Skin epidermis (tissue), 12 donors: ENCODE results near the gene YEATS2.
A peak's percentile ranks its signal among the peaks of the same experiment; 100 is the strongest.
"Not testable (repeated sequence)": the region's sequence is repeated elsewhere in the genome, so short reads cannot be mapped to it uniquely, and the experiment has no call there.

Source experiments
- H3K27ac ChIP-seq, 21 experiments: fragments of 200-600 bp; sonication (generic) in 11 of 21; one replicate each; pipeline ENCODE4 v1.5.0; 2020; ENCODE audit warnings: mild to moderate bottlenecking in 3 of 21, inconsistent platforms in 2 of 21, moderate library complexity in 2 of 21
- H3K4me3 ChIP-seq, 7 experiments: fragments of 200-600 bp; sonication (generic) in 2 of 7; one replicate each; pipeline ENCODE4 v1.5.0; 2020; ENCODE audit warnings: inconsistent platforms in 2 of 7, mild to moderate bottlenecking in 2 of 7, moderate library complexity in 1 of 7

Gene YEATS2

DNA sequence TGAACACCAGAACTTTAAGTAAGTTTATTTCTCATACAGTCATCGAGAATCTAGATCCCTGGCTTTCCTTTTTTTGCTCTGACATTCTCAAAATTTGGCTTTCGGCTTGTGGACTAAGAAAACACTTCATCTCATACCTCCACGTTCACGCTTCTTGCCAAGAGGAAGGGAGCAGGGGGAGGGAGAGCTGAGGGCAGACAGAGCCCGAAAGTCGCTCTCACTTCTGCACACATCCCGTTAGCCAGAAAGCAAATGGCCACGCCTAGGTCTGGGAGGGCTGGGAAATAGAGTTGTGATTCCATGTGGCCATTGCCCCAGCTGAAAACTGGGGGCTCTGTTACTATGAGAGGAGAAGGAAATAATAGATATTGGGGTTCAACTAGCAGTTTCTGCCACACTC, 70.5 kb downstream of the YEATS2 start:
- no peak overlapping the region for H3K27ac ChIP-seq

GRCh38 chr3:183769453-183769852, 71.9 kb downstream of the YEATS2 start:
- Histone ChIP-seq H3K27ac (no peak overlapping the region), H3K4me3 (no peak overlapping the region)

More for the DNA sequence above, 70.5 kb downstream of the YEATS2 start:
- no peak overlapping the region for H3K4me3 ChIP-seq

- Histone ChIP-seq H3K4me3 (no peak overlapping the region), H3K27ac (no peak overlapping the region)
Observed at GRCh38 chr3:183774631-183775030, 77.0 kb downstream of the YEATS2 start.

- Histone ChIP-seq H3K27ac (no peak overlapping the region), H3K4me3 (no peak overlapping the region)
Observed at GRCh38 chr3:183775781-183776180, 78.2 kb downstream of the YEATS2 start.

GRCh38 chr3:183776451-183776850, 78.9 kb downstream of the YEATS2 start:
- H3K4me3 ChIP-seq, H3K27ac ChIP-seq: not testable (repeated sequence)

GRCh38 chr3:183777016-183777618, 79.5 kb downstream of the YEATS2 start:
- Histone ChIP-seq H3K4me3 (no peak overlapping the region), H3K27ac (peak overlapping the region in 1 of 21 experiments; percentile 21)

DNA sequence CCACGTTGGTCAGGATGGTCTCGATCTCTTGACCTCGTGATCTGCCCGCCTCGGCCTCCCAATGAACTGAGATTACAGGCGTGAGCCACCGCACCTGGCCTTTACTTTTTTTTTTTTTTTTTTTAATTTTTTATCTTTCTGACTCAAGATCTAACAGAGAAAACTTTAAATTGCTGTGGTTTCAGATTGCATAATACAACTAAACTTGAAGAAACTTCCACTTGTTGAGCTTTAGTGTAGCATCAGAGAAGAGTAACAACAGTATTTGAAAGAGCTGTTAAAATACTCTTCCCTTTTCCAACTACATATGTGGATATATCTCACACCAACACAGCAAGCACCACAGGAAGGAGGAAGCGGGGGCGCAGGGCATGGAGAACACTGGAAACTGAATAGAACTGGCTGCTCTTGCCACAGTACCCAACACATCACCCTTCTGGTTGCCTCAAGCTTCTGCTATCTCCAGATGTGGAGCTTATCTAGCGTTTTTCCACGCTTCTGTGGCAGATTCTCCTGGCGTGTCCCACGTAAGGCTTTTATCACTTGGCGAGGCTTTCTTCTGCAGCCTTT, 82.4 kb downstream of the YEATS2 start:
- no peak overlapping the region for H3K4me3 ChIP-seq
- H3K27ac ChIP-seq = no peak overlapping the region

- Histone ChIP-seq H3K27ac (no peak overlapping the region), H3K4me3 (no peak overlapping the region)
Observed at GRCh38 chr3:183781246-183781645, 83.6 kb downstream of the YEATS2 start.

- H3K27ac ChIP-seq = peak overlapping the region in 1 of 21 experiments; percentile 14
Observed at GRCh38 chr3:183782576-183783276, 85.1 kb downstream of the YEATS2 start.

DNA sequence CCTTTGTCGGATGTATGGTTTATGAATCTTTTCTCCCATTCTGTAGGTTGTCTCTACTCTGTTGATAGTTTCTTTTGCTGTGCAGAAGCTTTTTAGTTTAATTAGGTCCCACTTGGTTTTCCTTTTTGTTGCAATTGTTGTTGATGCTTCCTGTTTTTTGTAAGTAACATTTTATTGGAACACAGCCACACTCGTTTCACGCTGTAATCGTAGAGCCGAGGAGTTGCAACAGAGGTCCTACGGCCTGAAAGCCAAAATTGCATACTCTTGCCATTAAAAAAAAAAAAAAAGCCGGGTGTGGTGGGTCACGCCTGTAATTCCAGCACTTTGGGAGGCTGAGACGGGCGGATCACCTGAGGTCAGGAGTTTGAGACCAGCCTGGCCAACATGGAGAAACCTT, 86.9 kb downstream of the YEATS2 start:
- H3K4me3 ChIP-seq, H3K27ac ChIP-seq: not testable (repeated sequence)

More at GRCh38 chr3:183782576-183783276, 85.1 kb downstream of the YEATS2 start:
- H3K4me3 ChIP-seq = no peak overlapping the region

DNA sequence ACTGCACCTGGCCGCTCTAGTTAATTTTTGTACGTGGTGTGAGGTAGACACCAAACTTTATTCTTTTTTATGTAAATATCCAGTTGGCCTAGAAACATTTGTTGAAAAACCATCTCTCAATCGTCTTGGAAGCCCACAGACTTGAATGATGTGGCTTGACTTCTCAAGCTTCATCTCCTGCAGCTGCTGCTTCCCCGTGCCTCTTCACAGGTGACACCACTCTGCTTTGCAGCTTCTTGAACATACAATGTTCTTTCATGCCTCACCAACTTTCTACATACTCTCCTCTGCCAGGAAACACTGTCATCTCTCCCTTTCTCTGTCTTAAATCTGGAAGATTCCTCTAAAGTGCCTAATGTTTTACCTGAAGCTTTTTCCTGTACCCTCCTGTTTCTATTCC, 92.2 kb downstream of the YEATS2 start:
- no peak overlapping the region for H3K27ac ChIP-seq
- H3K4me3 ChIP-seq = no peak overlapping the region

- H3K27ac ChIP-seq = no peak overlapping the region
Observed at GRCh38 chr3:183790700-183791099, 93.1 kb downstream of the YEATS2 start.

DNA sequence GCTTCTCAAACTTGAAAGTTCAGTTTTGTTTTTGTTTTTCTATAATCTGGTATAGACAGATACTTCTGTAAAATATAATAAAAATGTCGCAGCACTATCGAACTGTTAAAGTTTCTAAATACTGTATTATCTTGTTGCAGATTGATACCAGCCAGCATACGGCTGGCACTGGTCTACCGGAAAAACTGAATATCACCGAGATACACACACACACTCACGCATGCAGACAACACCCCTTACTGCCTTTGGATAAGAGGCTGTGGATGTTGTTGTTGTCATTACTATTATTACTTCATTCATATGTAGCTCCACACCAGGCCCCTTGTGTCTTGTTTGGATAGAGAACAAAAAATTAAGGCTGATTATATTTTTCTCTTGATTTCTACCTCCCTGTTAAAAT, 95.4 kb downstream of the YEATS2 start:
- Histone ChIP-seq H3K4me3 (no peak overlapping the region), H3K27ac (no peak overlapping the region)

More at GRCh38 chr3:183790700-183791099, 93.1 kb downstream of the YEATS2 start:
- H3K4me3 ChIP-seq = no peak overlapping the region

DNA sequence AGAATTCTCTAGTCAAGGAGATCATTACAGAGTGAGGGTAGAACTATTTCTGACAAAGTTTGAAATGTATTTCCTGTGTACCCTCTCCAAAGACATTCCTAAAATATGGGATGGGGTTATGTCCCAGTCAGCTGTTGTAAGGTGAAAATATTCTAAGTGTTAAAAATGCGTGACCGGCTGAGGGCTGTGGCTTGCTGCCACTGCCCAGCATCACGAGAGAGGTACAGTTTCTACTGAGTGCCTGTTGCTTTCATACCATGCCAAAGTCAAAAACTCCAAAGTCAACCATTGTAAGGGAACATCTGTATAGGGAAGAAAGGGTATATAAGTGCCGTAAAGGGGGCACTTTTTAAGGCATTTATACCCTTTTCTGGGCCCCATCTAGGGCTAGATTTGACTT, 96.9 kb downstream of the YEATS2 start:
- no peak overlapping the region for H3K4me3 ChIP-seq
- H3K27ac ChIP-seq = no peak overlapping the region

GRCh38 chr3:183796372-183796771, 98.8 kb downstream of the YEATS2 start:
- no peak overlapping the region for H3K27ac ChIP-seq

DNA sequence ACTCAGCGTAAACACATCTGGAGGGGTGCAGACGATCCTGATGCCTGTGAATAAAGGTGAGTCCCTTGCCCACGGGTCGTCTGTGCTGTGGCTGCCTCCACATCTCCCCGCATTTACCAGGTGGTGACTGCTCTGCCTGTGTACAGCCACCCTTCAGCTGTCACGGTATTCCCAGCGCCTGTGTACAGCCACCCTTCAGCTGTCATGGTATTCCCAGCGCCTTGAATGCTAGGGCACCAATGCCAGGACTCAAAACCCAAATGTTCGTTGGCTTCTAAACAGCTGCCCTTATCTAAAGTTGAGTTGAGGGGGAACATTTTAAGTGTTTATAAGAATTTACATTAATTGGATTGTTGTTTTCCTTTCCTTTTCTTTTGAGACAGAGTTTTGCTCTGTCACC, 100.4 kb downstream of the YEATS2 start:
- H3K27ac ChIP-seq = no peak overlapping the region
- no peak overlapping the region for H3K4me3 ChIP-seq

More at GRCh38 chr3:183796372-183796771, 98.8 kb downstream of the YEATS2 start:
- H3K4me3 ChIP-seq = no peak overlapping the region

DNA sequence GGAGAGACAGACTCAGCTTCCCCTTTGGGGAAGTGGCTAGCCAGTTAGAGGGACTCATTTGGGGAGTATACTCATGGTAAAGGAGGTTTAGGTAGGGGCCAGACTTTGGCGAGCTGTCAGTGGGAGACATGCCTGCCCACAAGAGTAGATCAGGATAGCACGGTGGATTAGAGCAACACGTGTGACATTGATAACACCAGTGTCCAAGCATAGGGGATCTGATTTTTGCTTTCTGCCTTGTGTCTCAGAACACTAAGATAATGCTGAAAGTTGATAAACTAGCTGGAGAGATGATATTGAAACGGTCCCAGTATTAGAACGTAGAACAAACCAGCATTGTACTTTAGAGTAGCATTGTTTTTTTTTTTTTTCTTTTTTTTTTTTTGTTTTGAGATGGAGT, 101.9 kb downstream of the YEATS2 start:
- Histone ChIP-seq H3K4me3 (no peak overlapping the region), H3K27ac (no peak overlapping the region)

GRCh38 chr3:183800243-183800863, 102.8 kb downstream of the YEATS2 start:
- no peak overlapping the region for H3K4me3 ChIP-seq
- H3K27ac ChIP-seq = no peak overlapping the region

DNA sequence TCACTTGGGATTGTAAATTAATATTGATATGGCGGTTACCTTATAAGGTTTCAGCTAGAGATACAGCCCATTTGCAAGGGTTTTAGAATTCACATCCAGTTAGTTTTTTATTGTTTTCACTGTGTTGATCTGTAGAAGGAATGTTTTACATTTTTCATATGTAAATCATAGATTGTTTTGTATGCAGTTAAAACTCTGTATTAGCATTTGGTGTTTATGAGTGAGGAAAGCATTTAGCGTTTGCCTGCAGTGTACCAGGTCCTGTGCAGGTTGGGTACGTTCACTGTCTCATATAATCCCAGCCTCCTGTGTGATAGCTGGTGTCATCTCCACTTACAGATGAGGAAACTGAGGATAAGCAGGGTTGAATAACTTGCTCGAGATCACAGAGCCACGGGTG, 104.0 kb downstream of the YEATS2 start:
- Histone ChIP-seq H3K4me3 (no peak overlapping the region), H3K27ac (no peak overlapping the region)

DNA sequence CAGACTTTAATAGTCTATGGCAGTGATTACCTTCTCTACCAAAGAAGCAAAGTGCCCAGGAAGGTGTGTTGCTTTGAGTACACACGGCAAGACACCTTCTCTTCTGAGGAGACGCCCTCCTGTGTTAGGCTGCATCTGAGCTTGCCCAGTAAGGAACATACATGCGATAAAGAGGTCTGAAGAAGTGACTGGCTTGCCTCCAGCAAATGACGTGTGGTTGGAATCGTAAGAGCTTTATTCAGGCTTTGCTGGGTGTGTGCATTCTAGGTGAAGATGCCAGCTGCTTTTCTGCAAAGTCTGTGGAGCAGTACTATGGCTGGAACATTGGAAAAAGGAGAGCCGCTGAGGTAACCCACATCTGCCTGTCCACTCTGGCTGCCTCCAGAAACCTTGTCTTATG, 105.4 kb downstream of the YEATS2 start:
- Histone ChIP-seq H3K4me3 (no peak overlapping the region), H3K27ac (no peak overlapping the region)

DNA sequence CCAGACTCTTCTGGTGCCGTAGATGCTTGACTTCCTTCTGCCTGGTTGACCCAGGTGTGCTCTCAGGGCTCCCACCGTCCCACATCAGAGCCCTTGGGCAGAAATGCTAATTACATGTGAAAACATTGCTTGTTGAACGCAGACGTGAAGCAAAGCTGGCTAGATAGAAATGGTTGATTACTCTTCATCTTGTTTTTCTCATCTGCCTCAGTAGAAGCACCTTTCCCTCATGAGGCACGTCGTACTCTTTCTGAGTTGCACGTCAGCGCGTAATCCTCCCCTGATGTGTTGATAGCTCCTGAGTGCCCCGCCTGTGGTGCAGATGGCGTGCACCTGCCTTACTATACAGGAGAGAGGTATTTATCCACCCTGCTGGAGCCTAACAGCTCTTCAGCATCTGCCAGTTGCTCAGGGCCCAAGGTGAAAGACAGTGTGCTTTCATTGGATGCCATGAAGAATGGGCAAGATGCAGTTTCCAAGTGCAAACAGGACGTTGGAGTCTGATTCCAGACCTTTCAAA, 109.7 kb downstream of the YEATS2 start:
- no peak overlapping the region for H3K4me3 ChIP-seq
- no peak overlapping the region for H3K27ac ChIP-seq
